Activated naive CD8-positive, alpha-beta T cell treated with anti-CD3 and anti-CD28 coated beads, Interleukin-2, amount 10 ng/mL, durations not matched to agents 7 days and 5 days (primary cell): ENCODE measurements around the gene GAS7. TPM values are rescaled to one million over a fixed set of nuclear protein-coding genes. Genes with fewer than 3 reads are reported as not detected.
"Not testable (repeated sequence)": the region's sequence is repeated elsewhere in the genome, so short reads cannot be mapped to it uniquely, and the experiment has no call there.

Source experiments
- ATAC-seq: fragments of 150-1000 bp; cut with Tn5 transposase; one replicate; pipeline ENCODE4 v1.10.0; 2021; ENCODE audit warnings: low read depth, moderate library complexity
- POLR2A ChIA-PET: fragments of 350-600 bp; sonication (Branson Sonifier 250); formaldehyde crosslinking; loops from one replicate; lab custom pipeline; 2021; ENCODE audit warnings: antibody characterized with exemption; lab: Charles Lee
- DNase-seq: peaks from one replicate; pipeline ENCODE4 v3.0.0; 2021
- H3K27ac Mint-ChIP-seq: one replicate; pipeline ENCODE4 v1.8.0; 2022; ENCODE audit warnings: mild to moderate bottlenecking, mixed read lengths
- H3K27me3 Mint-ChIP-seq: one replicate; pipeline ENCODE4 v1.8.0; 2022; ENCODE audit warnings: mild to moderate bottlenecking, moderate library complexity, mixed read lengths
- H3K36me3 Mint-ChIP-seq: one replicate; pipeline ENCODE4 v1.8.0; 2021; ENCODE audit warnings: mild to moderate bottlenecking, mixed read lengths
- H3K4me1 Mint-ChIP-seq: one replicate; pipeline ENCODE4 v1.8.0; 2021; ENCODE audit warnings: mixed read lengths
- H3K4me3 Mint-ChIP-seq: one replicate; pipeline ENCODE4 v1.8.0; 2022; ENCODE audit warnings: mild to moderate bottlenecking, moderate library complexity, mixed read lengths
- H3K9me3 Mint-ChIP-seq: one replicate; pipeline ENCODE4 v1.8.0; 2021; ENCODE audit warnings: mixed read lengths
- total RNA-seq, 2 experiments: library from RNA; stranded (reverse); gene quantifications; one replicate each; pipeline ENCODE4 v1.2.3, GENCODE V29; 2021

Gene GAS7
- total RNA-seq, 2 experiments from 2014 or later, result 2.7 to 2.8 TPM

GRCh38 chr17:10096596-10096995, 101.8 kb downstream of the GAS7 start:
- peaks cover 2% of the 10 kb centered on the region for H3K27me3 Mint-ChIP-seq
- peaks cover 2% of the 10 kb centered on the region for H3K9me3 Mint-ChIP-seq

GRCh38 chr17:10095295-10095694, 103.1 kb downstream of the GAS7 start:
- H3K9me3 Mint-ChIP-seq, H3K4me3 Mint-ChIP-seq, ATAC-seq, H3K27me3 Mint-ChIP-seq, DNase-seq, H3K4me1 Mint-ChIP-seq, POLR2A ChIA-PET, H3K36me3 Mint-ChIP-seq, H3K27ac Mint-ChIP-seq: not testable (repeated sequence)

More at GRCh38 chr17:10096596-10096995, 101.8 kb downstream of the GAS7 start:
- POLR2A ChIA-PET, result no interaction called here
- no peak overlapping the region for H3K27ac Mint-ChIP-seq
- ATAC-seq, result no peak
- DNase-seq, result no peak
- no peaks in the 10 kb centered on the region for H3K4me1 Mint-ChIP-seq
- H3K4me3 Mint-ChIP-seq, result no peak overlapping the region
- no peaks in the 10 kb centered on the region for H3K36me3 Mint-ChIP-seq

- POLR2A ChIA-PET, result no interaction called here
- DNase-seq (no peak), ATAC-seq (no peak)
- no peaks in the 10 kb centered on the region for H3K4me1 Mint-ChIP-seq
- H3K36me3 Mint-ChIP-seq, result no peaks in the 10 kb centered on the region
- H3K4me3 Mint-ChIP-seq, result no peak overlapping the region
- H3K9me3 Mint-ChIP-seq, result peaks cover 2% of the 10 kb centered on the region
- H3K27me3 Mint-ChIP-seq, result peaks cover 6% of the 10 kb centered on the region
- no peak overlapping the region for H3K27ac Mint-ChIP-seq
Observed at GRCh38 chr17:10094797-10095196, 103.6 kb downstream of the GAS7 start.

- H3K27me3 Mint-ChIP-seq, result peaks cover 6% of the 10 kb centered on the region
- H3K27ac Mint-ChIP-seq, result no peak overlapping the region
- DNase-seq (no peak), ATAC-seq (no peak)
- POLR2A ChIA-PET, result no interaction called here
- no peaks in the 10 kb centered on the region for H3K4me1 Mint-ChIP-seq
- H3K9me3 Mint-ChIP-seq, result peaks cover 2% of the 10 kb centered on the region
- no peak overlapping the region for H3K4me3 Mint-ChIP-seq
- H3K36me3 Mint-ChIP-seq, result no peaks in the 10 kb centered on the region
Observed at GRCh38 chr17:10092595-10092994, 105.8 kb downstream of the GAS7 start.

- peaks cover 6% of the 10 kb centered on the region for H3K27me3 Mint-ChIP-seq
- no peak overlapping the region for H3K27ac Mint-ChIP-seq
- H3K36me3 Mint-ChIP-seq, result no peaks in the 10 kb centered on the region
- H3K4me1 Mint-ChIP-seq, result no peaks in the 10 kb centered on the region
- POLR2A ChIA-PET, result no interaction called here
- DNase-seq, result no peak
- no peak overlapping the region for H3K4me3 Mint-ChIP-seq
- peaks cover 2% of the 10 kb centered on the region for H3K9me3 Mint-ChIP-seq
- ATAC-seq, result no peak
Observed at GRCh38 chr17:10091046-10091445, 107.4 kb downstream of the GAS7 start.

GRCh38 chr17:10089196-10089804, 109.1 kb downstream of the GAS7 start:
- no peak for ATAC-seq
- H3K36me3 Mint-ChIP-seq, result no peaks in the 10 kb centered on the region
- H3K27ac Mint-ChIP-seq, result no peak overlapping the region
- POLR2A ChIA-PET, result no interaction called here
- H3K4me3 Mint-ChIP-seq, result no peak overlapping the region
- DNase-seq, result no peak
- peaks cover 6% of the 10 kb centered on the region for H3K27me3 Mint-ChIP-seq
- peaks cover 2% of the 10 kb centered on the region for H3K9me3 Mint-ChIP-seq
- H3K4me1 Mint-ChIP-seq, result no peaks in the 10 kb centered on the region

GRCh38 chr17:10088444-10088843, 110.0 kb downstream of the GAS7 start:
- DNase-seq (no peak), ATAC-seq (no peak)
- POLR2A ChIA-PET, result no interaction called here
- Mint-ChIP-seq H3K27me3 (peaks cover 6% of the 10 kb centered on the region), H3K4me3 (no peak overlapping the region), H3K4me1 (no peaks in the 10 kb centered on the region), H3K9me3 (peaks cover 2% of the 10 kb centered on the region), H3K36me3 (no peaks in the 10 kb centered on the region), H3K27ac (no peak overlapping the region)

- H3K36me3 Mint-ChIP-seq, result no peaks in the 10 kb centered on the region
- ATAC-seq, result no peak
- no peak overlapping the region for H3K4me3 Mint-ChIP-seq
- H3K9me3 Mint-ChIP-seq, result peaks cover 5% of the 10 kb centered on the region
- POLR2A ChIA-PET, result no interaction called here
- peaks cover 4% of the 10 kb centered on the region for H3K27me3 Mint-ChIP-seq
- no peak overlapping the region for H3K27ac Mint-ChIP-seq
- no peak for DNase-seq
- no peaks in the 10 kb centered on the region for H3K4me1 Mint-ChIP-seq
Observed at GRCh38 chr17:10087355-10087754, 111.1 kb downstream of the GAS7 start.

GRCh38 chr17:10083864-10084263, 114.5 kb downstream of the GAS7 start:
- Mint-ChIP-seq H3K27ac (no peak overlapping the region), H3K27me3 (no peaks in the 10 kb centered on the region), H3K9me3 (peaks cover 11% of the 10 kb centered on the region), H3K36me3 (no peaks in the 10 kb centered on the region), H3K4me1 (peaks cover 3% of the 10 kb centered on the region), H3K4me3 (no peak overlapping the region)
- DNase-seq, result no peak
- ATAC-seq, result no peak
- POLR2A ChIA-PET, result no interaction called here

- POLR2A ChIA-PET, result no interaction called here
- Mint-ChIP-seq H3K4me1 (peaks cover 3% of the 10 kb centered on the region), H3K27me3 (peaks cover 2% of the 10 kb centered on the region), H3K4me3 (no peak overlapping the region), H3K27ac (no peak overlapping the region), H3K36me3 (no peaks in the 10 kb centered on the region), H3K9me3 (peaks cover 11% of the 10 kb centered on the region)
- ATAC-seq (no peak), DNase-seq (no peak)
Observed at GRCh38 chr17:10082795-10083194, 115.6 kb downstream of the GAS7 start.

GRCh38 chr17:10081571-10082169, 116.7 kb downstream of the GAS7 start:
- ATAC-seq (no peak), DNase-seq (no peak)
- H3K9me3 Mint-ChIP-seq, result peaks cover 11% of the 10 kb centered on the region
- H3K36me3 Mint-ChIP-seq, result no peaks in the 10 kb centered on the region
- no peak overlapping the region for H3K4me3 Mint-ChIP-seq
- POLR2A ChIA-PET, result no interaction called here
- no peak overlapping the region for H3K27ac Mint-ChIP-seq
- H3K27me3 Mint-ChIP-seq, result peaks cover 4% of the 10 kb centered on the region
- H3K4me1 Mint-ChIP-seq, result peaks cover 3% of the 10 kb centered on the region

GRCh38 chr17:10077561-10078299, 120.7 kb downstream of the GAS7 start:
- Mint-ChIP-seq H3K9me3 (peaks cover 7% of the 10 kb centered on the region), H3K4me3 (no peak overlapping the region), H3K27me3 (peaks cover 4% of the 10 kb centered on the region), H3K27ac (no peak overlapping the region), H3K36me3 (no peaks in the 10 kb centered on the region), H3K4me1 (peaks cover 3% of the 10 kb centered on the region)
- no peak for DNase-seq
- POLR2A ChIA-PET, result no interaction called here
- ATAC-seq, result no peak

- Mint-ChIP-seq H3K4me3 (no peak overlapping the region), H3K27me3 (peaks cover 4% of the 10 kb centered on the region), H3K4me1 (no peaks in the 10 kb centered on the region), H3K9me3 (peaks cover 5% of the 10 kb centered on the region), H3K36me3 (no peaks in the 10 kb centered on the region), H3K27ac (no peak overlapping the region)
- POLR2A ChIA-PET, result no interaction called here
- ATAC-seq, result no peak
- no peak for DNase-seq
Observed at GRCh38 chr17:10075919-10076318, 122.5 kb downstream of the GAS7 start.

GRCh38 chr17:10073941-10074340, 124.5 kb downstream of the GAS7 start:
- peaks cover 4% of the 10 kb centered on the region for H3K27me3 Mint-ChIP-seq
- no peak overlapping the region for H3K4me3 Mint-ChIP-seq
- no peak overlapping the region for H3K27ac Mint-ChIP-seq
- H3K9me3 Mint-ChIP-seq, result no peaks in the 10 kb centered on the region
- no peaks in the 10 kb centered on the region for H3K36me3 Mint-ChIP-seq
- DNase-seq, result no peak
- no peak for ATAC-seq
- POLR2A ChIA-PET, result no interaction called here
- H3K4me1 Mint-ChIP-seq, result no peaks in the 10 kb centered on the region
